HG03469 (cell line): ENCODE data around the gene HHAT.
"Not testable (repeated sequence)": the region's sequence is repeated elsewhere in the genome, so short reads cannot be mapped to it uniquely, and the experiment has no call there.

ENCODE experiments used
- ATAC-seq: cut with Tn5 transposase; IDR thresholded peaks from one replicate; pipeline ENCODE4 v1.9.1; 2021; ENCODE audit warnings: mild to moderate bottlenecking, moderate library complexity, moderate number of reproducible peaks; ENCODE audit not compliant: unreplicated experiment

Gene HHAT

GRCh38 chr1:210631399-210631798 is 302.7 kb downstream of the HHAT start:
- no peak for ATAC-seq

GRCh38 chr1:210633140-210633539 is 304.4 kb downstream of the HHAT start:
- no peak for ATAC-seq

GRCh38 chr1:210633636-210634035 is 304.9 kb downstream of the HHAT start:
- no peak for ATAC-seq

- ATAC-seq: no peak
Measured at GRCh38 chr1:210635108-210635507, 306.4 kb downstream of the HHAT start.

- no peak for ATAC-seq
Measured at GRCh38 chr1:210641582-210641981, 312.9 kb downstream of the HHAT start.

GRCh38 chr1:210645582-210646257 is 317.0 kb downstream of the HHAT start:
- no peak for ATAC-seq

GRCh38 chr1:210646258-210646616 is 317.5 kb downstream of the HHAT start:
- ATAC-seq: no peak

- no peak for ATAC-seq
Measured at GRCh38 chr1:210647406-210648333, 319.0 kb downstream of the HHAT start.

- no peak for ATAC-seq
Measured at GRCh38 chr1:210648588-210649269, 320.0 kb downstream of the HHAT start.

- no peak for ATAC-seq
Measured at GRCh38 chr1:210650403-210650802, 321.7 kb downstream of the HHAT start.

GRCh38 chr1:210652329-210652954 is 323.7 kb downstream of the HHAT start:
- no peak for ATAC-seq

GRCh38 chr1:210653771-210654170 is 325.1 kb downstream of the HHAT start:
- no peak for ATAC-seq

- ATAC-seq: no peak
Measured at GRCh38 chr1:210654176-210654981, 325.7 kb downstream of the HHAT start.

- no peak for ATAC-seq
Measured at GRCh38 chr1:210655511-210655910, 326.8 kb downstream of the HHAT start.

- no peak for ATAC-seq
Measured at GRCh38 chr1:210657806-210658205, 329.1 kb downstream of the HHAT start.

- not testable (repeated sequence) for ATAC-seq
Measured at GRCh38 chr1:210661520-210661919, 332.8 kb downstream of the HHAT start.

- no peak for ATAC-seq
Measured at GRCh38 chr1:210662291-210663050, 333.8 kb downstream of the HHAT start.

- no peak for ATAC-seq
Measured at GRCh38 chr1:210663730-210664573, 335.2 kb downstream of the HHAT start.

GRCh38 chr1:210669951-210670350 is 341.2 kb downstream of the HHAT start:
- no peak for ATAC-seq
